ENCODE measurements around the gene ITGB4. TPM values are rescaled to one million over a fixed set of nuclear protein-coding genes. Genes with fewer than 3 reads are reported as not detected.
A peak's percentile ranks its signal among the peaks of the same experiment; 100 is the strongest.
"Not testable (repeated sequence)": the region's sequence is repeated elsewhere in the genome, so short reads cannot be mapped to it uniquely, and the experiment has no call there.

ITGB4 gene
- total RNA-seq, 1 experiment from 2014 or later: not detected

- peak; percentile 85 for DNase-seq (ENCODE audit: low spot score)
- in situ Hi-C loops (cut with HindIII; ENCODE audit: low sequenced_read_pairs): no loop called here
Measured at GRCh38 chr17:75749545-75750389, 28.5 kb downstream of the ITGB4 start.

GRCh38 chr17:75750661-75751423 is 29.6 kb downstream of the ITGB4 start:
- in situ Hi-C loops (cut with HindIII; ENCODE audit: low sequenced_read_pairs): no loop called here

GRCh38 chr17:75751676-75752404 is 30.6 kb downstream of the ITGB4 start:
- DNase-seq (ENCODE audit: low spot score): no peak
- in situ Hi-C loops (cut with HindIII; ENCODE audit: low sequenced_read_pairs): no loop called here

More at GRCh38 chr17:75750661-75751423, 29.6 kb downstream of the ITGB4 start:
- DNase-seq (ENCODE audit: low spot score): no peak

GRCh38 chr17:75752405-75752709 is 31.1 kb downstream of the ITGB4 start:
- in situ Hi-C loops (cut with HindIII; ENCODE audit: low sequenced_read_pairs): no loop called here
- DNase-seq (ENCODE audit: low spot score): no peak

- no peak for DNase-seq (ENCODE audit: low spot score)
- in situ Hi-C loops (cut with HindIII; ENCODE audit: low sequenced_read_pairs): no loop called here
Measured at GRCh38 chr17:75752802-75753513, 31.7 kb downstream of the ITGB4 start.

GRCh38 chr17:75753514-75754377 is 32.5 kb downstream of the ITGB4 start:
- in situ Hi-C loops (cut with HindIII; ENCODE audit: low sequenced_read_pairs): no loop called here
- DNase-seq (ENCODE audit: low spot score): peak; percentile 58

- in situ Hi-C loops (cut with HindIII; ENCODE audit: low sequenced_read_pairs): no loop called here
- DNase-seq (ENCODE audit: low spot score): no peak
Measured at GRCh38 chr17:75754378-75755204, 33.3 kb downstream of the ITGB4 start.

GRCh38 chr17:75755205-75755901 is 34.1 kb downstream of the ITGB4 start:
- in situ Hi-C loops (cut with HindIII; ENCODE audit: low sequenced_read_pairs): no loop called here
- no peak for DNase-seq (ENCODE audit: low spot score)

GRCh38 chr17:75755990-75756389 is 34.7 kb downstream of the ITGB4 start:
- no peak for DNase-seq (ENCODE audit: low spot score)
- in situ Hi-C loops (cut with HindIII; ENCODE audit: low sequenced_read_pairs): no loop called here

- in situ Hi-C loops (cut with HindIII; ENCODE audit: low sequenced_read_pairs): no loop called here
Measured at GRCh38 chr17:75756451-75757085, 35.3 kb downstream of the ITGB4 start.

GRCh38 chr17:75757086-75757681 is 35.9 kb downstream of the ITGB4 start:
- in situ Hi-C loops (cut with HindIII; ENCODE audit: low sequenced_read_pairs): no loop called here
- DNase-seq (ENCODE audit: low spot score): no peak

More at GRCh38 chr17:75756451-75757085, 35.3 kb downstream of the ITGB4 start:
- DNase-seq (ENCODE audit: low spot score): no peak

- in situ Hi-C loops (cut with HindIII; ENCODE audit: low sequenced_read_pairs): no loop called here
- no peak for DNase-seq (ENCODE audit: low spot score)
Measured at GRCh38 chr17:75758131-75758905, 37.1 kb downstream of the ITGB4 start.

GRCh38 chr17:75759457-75759856 is 38.2 kb downstream of the ITGB4 start:
- no peak for DNase-seq (ENCODE audit: low spot score)
- in situ Hi-C loops (cut with HindIII; ENCODE audit: low sequenced_read_pairs): no loop called here

- in situ Hi-C loops (cut with HindIII; ENCODE audit: low sequenced_read_pairs): not testable (repeated sequence)
Measured at GRCh38 chr17:75759978-75760640, 38.9 kb downstream of the ITGB4 start.

More at GRCh38 chr17:75759978-75760640, 38.9 kb downstream of the ITGB4 start:
- DNase-seq (ENCODE audit: low spot score): not testable (repeated sequence)
